H1 (cell line): ENCODE results near the gene LRBA. TPM values are rescaled to one million over a fixed set of nuclear protein-coding genes. Genes with fewer than 3 reads are reported as not detected.

ENCODE experiments used
- CTCF ChIA-PET: fragments of 300-600 bp; sonication (Branson Sonifier 250); formaldehyde crosslinking; loops from one replicate; lab custom pipeline; 2021; ENCODE audit not compliant: partially characterized antibody; lab: Charles Lee
- POLR2A ChIA-PET: fragments of 300-600 bp; sonication (Branson Sonifier 250); formaldehyde crosslinking; loops from one replicate; lab custom pipeline; 2021; ENCODE audit warnings: inconsistent platforms; ENCODE audit not compliant: partially characterized antibody; lab: Charles Lee
- DNase-seq, 2 experiments: peaks; one replicate each; pipeline versions ENCODE4 v3.0.0 to v3.0.0-alpha.2; 2010 to 2022; ENCODE audit warnings: low spot score in 2 of 2, low read depth in 1 of 2, mixed read lengths in 1 of 2
- FAIRE-seq: peaks from 2 replicates; lab custom pipeline; 2011; peaks lifted over from hg19 to GRCh38; lab: Jason Lieb, UNC
- H2AFZ ChIP-seq: 2 replicates; pipeline ENCODE4 v1.8.1; 2012; ENCODE audit warnings: low read length, inconsistent platforms
- H2AK5ac ChIP-seq: 2 replicates; pipeline ENCODE4 v1.6.1; 2013; ENCODE audit warnings: low read depth, low read length
- H2BK120ac ChIP-seq: replicated peaks from 2 replicates; pipeline ENCODE3; 2013; ENCODE audit warnings: low read depth, low read length, inconsistent platforms
- H2BK12ac ChIP-seq: 2 replicates; pipeline ENCODE4 v1.6.1; 2013; ENCODE audit warnings: low read depth, low read length
- H2BK15ac ChIP-seq: 2 replicates; pipeline ENCODE4 v1.6.1; 2013; ENCODE audit warnings: low read length
- H2BK20ac ChIP-seq: 2 replicates; pipeline ENCODE4 v1.6.1; 2013; ENCODE audit warnings: low read length
- H2BK5ac ChIP-seq: 2 replicates; pipeline ENCODE4 v1.6.1; 2013; ENCODE audit warnings: low read depth, low read length
- H3K14ac ChIP-seq: 2 replicates; pipeline ENCODE4 v1.6.1; 2013; ENCODE audit warnings: inconsistent platforms; ENCODE audit not compliant: insufficient read length
- H3K18ac ChIP-seq: 2 replicates; pipeline ENCODE4 v1.6.1; 2013; ENCODE audit warnings: low read length; ENCODE audit errors: extremely low read depth
- H3K23ac ChIP-seq: 2 replicates; pipeline ENCODE4 v1.6.1; 2013; ENCODE audit warnings: inconsistent platforms; ENCODE audit not compliant: insufficient read length
- H3K23me2 ChIP-seq: 2 replicates; pipeline ENCODE4 v1.6.1; 2013; ENCODE audit warnings: low read depth, low read length
- H3K27ac ChIP-seq: 2 replicates; pipeline ENCODE4 v1.6.1; 2011; ENCODE audit warnings: low read depth, low read length, inconsistent platforms
- H3K27me3 ChIP-seq, 4 experiments: replicated peaks in 1 of 4; 1 replicate in 1 of 4; 2 replicates in 3 of 4; pipeline versions ENCODE4 v1.6.1 to v1.8.1; 2011 to 2013; ENCODE audit warnings: low read length in 3 of 4, mild to moderate bottlenecking in 3 of 4, inconsistent platforms in 2 of 4, mixed read lengths in 2 of 4, moderate library complexity in 1 of 4; ENCODE audit not compliant: control insufficient read depth in 3 of 4, insufficient read depth in 3 of 4; ENCODE audit errors: extremely low read depth in 1 of 4
- H3K36me3 ChIP-seq, 4 experiments: 2 replicates each; pipeline versions ENCODE4 v1.6.1 to v1.8.1; 2011 to 2013; ENCODE audit warnings: mild to moderate bottlenecking in 4 of 4, low read length in 3 of 4, moderate library complexity in 2 of 4, control low read depth in 1 of 4, inconsistent platforms in 1 of 4; ENCODE audit not compliant: insufficient read depth in 4 of 4, control insufficient read depth in 2 of 4
- H3K4ac ChIP-seq: replicated peaks from 2 replicates; pipeline ENCODE3; 2013; ENCODE audit warnings: low read length, low read depth, mixed read lengths, inconsistent platforms; ENCODE audit not compliant: insufficient read length
- H3K4me1 ChIP-seq, 4 experiments: replicated peaks in 1 of 4; 1 replicate in 1 of 4; 2 replicates in 3 of 4; pipeline versions ENCODE4 v1.6.1 to v1.8.1; 2011 to 2013; ENCODE audit warnings: low read length in 3 of 4, inconsistent platforms in 2 of 4, mixed read lengths in 1 of 4; ENCODE audit not compliant: insufficient read depth in 4 of 4, control insufficient read depth in 3 of 4
- H3K4me2 ChIP-seq, 2 experiments: 2 replicates each; pipeline versions ENCODE4 v1.6.1 to v1.8.1; 2011 to 2013; ENCODE audit warnings: low read depth in 2 of 2, low read length in 2 of 2, control low read depth in 1 of 2, inconsistent platforms in 1 of 2, mild to moderate bottlenecking in 1 of 2; ENCODE audit not compliant: insufficient read depth in 1 of 2
- H3K4me3 ChIP-seq, 4 experiments: fragments of 200-600, 300-600 bp in 1 of 4; sonication (generic), shearing (Covaris generic), sonication (Bioruptor Twin) in 1 of 4; 2 replicates each; pipeline versions ENCODE4 v1.5.1 to v1.8.1; 2011 to 2016; ENCODE audit warnings: low read length in 4 of 4, low read depth in 3 of 4, control low read depth in 2 of 4, inconsistent platforms in 2 of 4, mild to moderate bottlenecking in 2 of 4, mixed read lengths in 1 of 4, moderate library complexity in 1 of 4; ENCODE audit not compliant: insufficient read depth in 2 of 4; ENCODE audit errors: extremely low read depth in 1 of 4
- H3K56ac ChIP-seq: replicated peaks from 2 replicates; pipeline ENCODE3; 2013; ENCODE audit warnings: low read depth, mild to moderate bottlenecking, mixed read lengths, low read length, inconsistent platforms; ENCODE audit not compliant: insufficient read length
- H3K79me1 ChIP-seq: 2 replicates; pipeline ENCODE4 v1.6.1; 2013; ENCODE audit warnings: low read depth, low read length, control low read depth
- H3K79me2 ChIP-seq, 2 experiments: 2 replicates each; pipeline versions ENCODE4 v1.6.1 to v1.8.1; 2012 to 2013; ENCODE audit warnings: low read length in 2 of 2, mild to moderate bottlenecking in 2 of 2, inconsistent platforms in 1 of 2; ENCODE audit not compliant: insufficient read depth in 2 of 2, control insufficient read depth in 1 of 2
- H3K9ac ChIP-seq, 4 experiments: replicated peaks in 1 of 4; 1 replicate in 1 of 4; 2 replicates in 3 of 4; pipeline versions ENCODE4 v1.6.1 to v1.8.1; 2011 to 2013; ENCODE audit warnings: low read depth in 3 of 4, low read length in 3 of 4, control low read depth in 2 of 4, mild to moderate bottlenecking in 2 of 4, moderate library complexity in 2 of 4, inconsistent platforms in 1 of 4; ENCODE audit errors: extremely low read depth in 1 of 4
- H3K9me3 ChIP-seq, 2 experiments: 2 replicates each; pipeline versions ENCODE4 v1.6.1 to v1.8.1; 2012 to 2013; ENCODE audit warnings: mild to moderate bottlenecking in 2 of 2, moderate library complexity in 2 of 2, control low read depth in 1 of 2, inconsistent platforms in 1 of 2, low read depth in 1 of 2, low read length in 1 of 2, mixed read lengths in 1 of 2; ENCODE audit not compliant: insufficient read depth in 2 of 2
- H4K20me1 ChIP-seq, 2 experiments: replicated peaks in 1 of 2; 2 replicates each; pipeline versions ENCODE3 to v1.8.1; 2011 to 2013; ENCODE audit warnings: inconsistent platforms in 2 of 2, low read length in 2 of 2, mild to moderate bottlenecking in 1 of 2; ENCODE audit not compliant: insufficient read depth in 2 of 2, control insufficient read depth in 1 of 2
- H4K5ac ChIP-seq: 2 replicates; pipeline ENCODE4 v1.6.1; 2013; ENCODE audit warnings: low read length, low read depth, mixed read lengths, inconsistent platforms; ENCODE audit not compliant: insufficient read length
- H4K8ac ChIP-seq: 2 replicates; pipeline ENCODE4 v1.8.0; 2013; ENCODE audit warnings: mild to moderate bottlenecking, moderate library complexity, low read length, inconsistent platforms; ENCODE audit not compliant: insufficient read depth; ENCODE audit errors: extremely low read depth
- H4K91ac ChIP-seq: replicated peaks from 2 replicates; pipeline ENCODE3; 2013; ENCODE audit warnings: low read length, mixed read lengths, inconsistent platforms; ENCODE audit not compliant: insufficient read length
- BACH1 ChIP-seq: IDR thresholded peaks from 2 replicates; pipeline ENCODE4 v1.6.1; 2012; ENCODE audit warnings: low read length, improper control_type of control experiment
- CBX5 ChIP-seq: fragments of 300-800, 300-1000 bp; sonication (generic); IDR thresholded peaks from 2 replicates; pipeline ENCODE4 v1.7.1; 2016; ENCODE audit warnings: antibody characterized with exemption, low read length, low read depth
- KDM1A ChIP-seq: fragments of 200-600, 300-600 bp; sonication (generic); IDR thresholded peaks from 2 replicates; pipeline ENCODE4 v1.7.1; 2016; ENCODE audit warnings: mild to moderate bottlenecking, low read length, borderline replicate concordance
- SP1 ChIP-seq: IDR thresholded peaks from 2 replicates; pipeline ENCODE4 v1.6.1; 2011; ENCODE audit warnings: low read depth, low read length
- TCF12 ChIP-seq: IDR thresholded peaks from 2 replicates; pipeline ENCODE4 v1.6.1; 2011; ENCODE audit warnings: low read depth, mild to moderate bottlenecking, low read length
- WGBS, 2 experiments: shearing (Covaris generic) in 1 of 2; methylation state at CpG; one replicate each; pipeline versions ENCODE4 v1.1.6 to v1.1.7; 2013 to 2015; ENCODE audit warnings: low lambda C conversion rate in 2 of 2, mixed read lengths in 2 of 2, inconsistent platforms in 1 of 2, low coverage in 1 of 2, missing lambda C conversion rate in 1 of 2; ENCODE audit not compliant: insufficient replicate concordance in 2 of 2, insufficient coverage in 1 of 2, insufficient read length in 1 of 2; ENCODE audit errors: extremely low coverage in 1 of 2, missing lambda C conversion rate in 1 of 2; 5-methylcytosine and 5-hydroxymethylcytosine counted together
- polyA plus RNA-seq, 7 experiments: library from polyadenylated mRNA; depleted of rRNA in 3 of 7; stranded (reverse) in 5 of 7; unstranded in 2 of 7; fragments of >200 nt in 5 of 7; fragments of 200-250 nt in 2 of 7; gene quantifications; 1 replicate in 5 of 7; 2 replicates in 1 of 7; 4 replicates in 1 of 7; pipeline versions ENCODE4 v1.2.1 to v1.2.3, GENCODE V29; 2011 to 2013; ENCODE audit warnings: missing spikeins in 2 of 7, mixed read lengths in 2 of 7
- total RNA-seq: library from RNA; stranded (reverse); fragmentation: NEBNext Ultra II Directional; extraction: Animal tissue kit (Norgen Biotek cat#: 25700); gene quantifications from 2 replicates; pipeline ENCODE4 v1.2.1, GENCODE V29; 2021
- TF ChIP-seq, protein P1 (sequence below): IDR thresholded peaks from 2 replicates; pipeline ENCODE4 v1.6.1; 2012; ENCODE audit warnings: inconsistent platforms

The LRBA gene
- total and polyA plus RNA-seq, 2 of the 8 experiments (the other 6 are each of a cell fraction or from before 2014, with no cell fraction given) = 54.6 to 83.2 TPM

DNA sequence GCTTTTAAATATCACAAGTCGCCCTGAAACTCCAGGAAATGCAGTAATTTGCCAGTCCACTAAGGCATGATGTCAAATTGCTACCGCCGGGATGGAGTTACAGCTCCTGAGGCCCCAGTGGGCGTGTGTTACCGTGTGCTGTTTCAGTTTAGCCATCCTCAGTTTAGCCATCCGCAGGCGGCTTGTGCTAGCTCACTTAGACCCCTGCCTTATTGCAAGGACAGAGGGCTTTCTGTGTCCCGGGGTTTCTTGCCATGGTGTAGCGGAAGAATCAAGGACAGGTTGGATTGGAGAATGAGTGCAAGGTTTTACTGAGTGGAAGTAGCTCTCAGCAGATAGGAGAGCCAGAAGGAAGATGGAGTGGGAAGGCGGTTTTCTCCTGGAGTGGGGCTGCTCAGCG lies 33.8 kb upstream of the LRBA start:
- H2AFZ ChIP-seq = no peak overlapping the region

More for the DNA sequence above, 33.8 kb upstream of the LRBA start:
- Histone ChIP-seq H3K4me3 (peak overlapping the region; percentile 28 to 58 (median 36)), H3K56ac (peak overlapping the region; percentile 6), H2BK5ac (peak overlapping the region; percentile 93), H3K18ac (peak overlapping the region; percentile 68), H2BK120ac (peak overlapping the region; percentile 87), H3K9ac (peak overlapping the region in 2 of 4 experiments; percentile 22 to 34; a peak in 2 of 7 replicates), H3K27me3 (no peaks in the 10 kb centered on the region), H4K5ac (peak overlapping the region; percentile 93), H3K36me3 (no peaks in the 10 kb centered on the region), H2BK12ac (peak overlapping the region; percentile 10), H3K4ac (no peak overlapping the region), H4K8ac (peak overlapping the region; percentile 87; the same call in 1 of the 2 replicates), H3K4me1 (peaks cover 4 to 7% (median 4%) of the 10 kb centered on the region in 4 experiments; a peak in 5 of 7 replicates), H4K20me1 (peaks cover 0 to 3% of the 10 kb centered on the region in 2 experiments), H2BK20ac (no peak overlapping the region), H3K79me1 (no peaks in the 10 kb centered on the region), H3K4me2 (peak overlapping the region; percentile 58 to 79), H3K9me3 (no peaks in the 10 kb centered on the region), H2AK5ac (no peak overlapping the region), H2BK15ac (0 out of 2 replicates have a peak overlapping the region, but pooled peaks have one; percentile 13), H4K91ac (peak overlapping the region; percentile 90), H3K23me2 (peaks cover 5% of the 10 kb centered on the region; the same call in 1 of the 2 replicates), H3K23ac (no peak overlapping the region), H3K27ac (peak overlapping the region; percentile 60; the same call in 1 of the 2 replicates), H3K79me2 (peaks cover 0 to 23% of the 10 kb centered on the region in 2 experiments; a peak in 3 of 4 replicates), H3K14ac (no peak overlapping the region)
- FAIRE-seq = no peak
- TF ChIP-seq, protein P1, sequence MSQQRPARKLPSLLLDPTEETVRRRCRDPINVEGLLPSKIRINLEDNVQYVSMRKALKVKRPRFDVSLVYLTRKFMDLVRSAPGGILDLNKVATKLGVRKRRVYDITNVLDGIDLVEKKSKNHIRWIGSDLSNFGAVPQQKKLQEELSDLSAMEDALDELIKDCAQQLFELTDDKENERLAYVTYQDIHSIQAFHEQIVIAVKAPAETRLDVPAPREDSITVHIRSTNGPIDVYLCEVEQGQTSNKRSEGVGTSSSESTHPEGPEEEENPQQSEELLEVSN = no peak
- TF ChIP-seq CBX5 (no peak), KDM1A (no peak), SP1 (no peak), TCF12 (no peak), BACH1 (no peak)
- WGBS, 2 experiments = 53% methylated on average over 9 of the region's 11 CpGs; no CpG with 5 or more reads in 1 of the 2 experiments
- ChIA-PET POLR2A (interaction anchor here (0.6 to 3.6 kb wide), 14 partner anchors 9 to 840 kb away, joined by 3 to 28 read pairs (median 5); partner anchors contain the start of genes LRBA and RPS3A), CTCF (interaction anchor here (0.6 to 1.0 kb wide), 6 partner anchors 9 to 72 kb away, joined by 3 to 4 read pairs (median 3); no protein-coding TSS in a partner anchor)
- DNase-seq = peak in 1 of 2 experiments; percentile 63
